Germinal center (tissue), 1 donor: ENCODE measurements around the gene SELENON.

Experiments
- DNase-seq: peaks from one replicate; pipeline ENCODE4 v3.0.0; 2012; ENCODE audit warnings: mixed read lengths, low spot score

The SELENON gene

GRCh38 chr1:25809283-25809926, 9.4 kb downstream of the SELENON start:
- DNase-seq = peak; percentile 47

GRCh38 chr1:25809929-25810328, 9.9 kb downstream of the SELENON start:
- DNase-seq = no peak

- peak; percentile 82 for DNase-seq
Measured at GRCh38 chr1:25810341-25811299, 10.6 kb downstream of the SELENON start.

DNA sequence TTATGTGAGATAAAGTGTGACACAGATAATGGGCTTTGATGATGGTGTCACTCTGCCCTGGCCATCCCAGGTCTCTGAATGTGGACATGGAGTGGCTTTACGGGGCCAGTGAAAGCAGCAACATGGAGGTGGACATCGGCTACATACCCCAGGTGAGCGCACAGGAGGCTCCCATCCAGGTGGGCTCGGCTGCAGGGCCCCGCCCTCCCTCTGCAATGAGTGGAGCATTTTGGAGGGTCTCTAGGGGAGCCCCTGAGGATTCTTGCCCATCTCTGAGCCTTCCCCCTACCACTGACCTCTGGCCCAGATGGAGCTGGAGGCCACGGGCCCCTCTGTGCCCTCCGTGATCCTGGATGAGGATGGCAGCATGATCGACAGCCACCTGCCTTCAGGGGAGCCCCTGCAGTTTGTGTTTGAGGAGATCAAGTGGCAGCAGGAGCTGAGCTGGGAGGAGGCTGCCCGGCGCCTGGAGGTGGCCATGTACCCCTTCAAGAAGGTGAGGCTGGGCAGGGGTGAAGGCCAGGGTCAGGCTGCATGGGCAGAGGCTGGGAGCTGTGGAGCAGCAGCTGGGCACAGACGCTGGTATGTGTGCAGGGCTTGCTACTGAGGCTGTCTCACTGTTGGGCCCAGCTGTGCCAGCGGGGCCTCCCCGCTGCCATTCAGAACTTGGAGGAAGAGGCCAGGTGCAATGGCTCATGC, 11.5 kb downstream of the SELENON start:
- no peak for DNase-seq

DNA sequence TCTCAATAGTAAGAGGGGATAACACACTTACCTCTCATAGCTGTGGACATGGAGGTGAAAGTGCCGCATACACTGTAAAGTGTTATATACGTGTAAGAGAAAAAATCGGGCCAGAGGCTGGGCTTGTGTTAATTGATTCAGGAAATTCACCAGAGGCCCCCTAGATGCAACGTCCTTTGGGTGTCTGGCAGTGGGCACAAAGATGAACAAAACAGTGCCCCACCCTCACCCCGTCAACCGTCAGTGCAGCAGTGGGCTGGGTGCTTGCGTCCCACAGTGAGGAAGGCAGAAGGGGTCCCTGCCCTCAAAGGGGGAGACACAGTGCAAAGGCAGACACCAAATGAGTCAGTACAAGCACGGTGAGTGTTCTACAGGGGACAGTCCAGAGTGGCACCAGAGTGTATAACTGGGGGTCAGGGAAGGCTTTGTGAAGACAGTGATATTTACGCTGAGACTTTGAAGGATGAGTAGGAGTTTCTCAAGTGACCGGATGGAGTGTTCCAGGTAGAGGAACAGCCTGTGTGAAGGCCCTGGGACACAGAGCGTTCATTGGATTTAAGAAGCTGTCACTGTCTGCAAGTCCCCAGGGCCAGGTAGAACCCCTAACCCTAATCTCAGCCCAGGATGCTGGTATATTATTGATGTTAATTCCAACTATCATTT, 13.2 kb downstream of the SELENON start:
- no peak for DNase-seq

DNA sequence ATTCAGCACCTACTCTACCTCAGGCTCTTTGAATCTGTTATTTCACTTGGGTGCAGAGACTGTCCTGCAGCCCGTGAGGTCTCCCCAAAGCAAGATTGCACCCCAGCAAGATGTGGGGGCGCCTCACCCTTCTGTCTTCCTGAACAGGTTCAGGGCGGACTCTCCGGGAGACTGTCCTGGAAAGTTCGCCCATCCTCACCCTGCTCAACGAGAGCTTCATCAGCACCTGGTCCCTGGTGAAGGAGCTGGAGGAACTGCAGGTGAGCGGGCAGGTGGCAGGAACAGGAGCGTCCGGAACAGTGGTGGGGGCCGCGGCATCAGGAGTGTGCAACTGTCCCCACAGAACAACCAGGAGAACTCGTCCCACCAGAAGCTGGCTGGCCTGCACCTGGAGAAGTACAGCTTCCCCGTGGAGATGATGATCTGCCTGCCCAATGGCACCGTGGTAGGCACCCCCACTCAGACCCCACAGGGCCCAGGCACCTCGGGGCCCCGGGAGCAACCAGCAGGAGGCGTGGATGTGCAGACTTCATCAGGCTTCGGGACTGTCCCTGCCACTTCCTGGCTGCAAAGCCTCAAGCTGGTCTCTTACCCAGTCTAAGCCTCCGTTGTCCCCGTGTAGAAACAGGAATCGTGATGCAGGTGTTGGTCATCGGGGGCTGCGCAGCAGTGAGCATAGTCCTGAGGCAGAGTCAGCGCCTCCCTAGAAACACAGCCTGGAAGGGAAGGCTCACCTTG, 13.9 kb downstream of the SELENON start:
- no peak for DNase-seq

- no peak for DNase-seq
Measured at GRCh38 chr1:25814549-25815087, 14.6 kb downstream of the SELENON start.

- no peak for DNase-seq
Measured at GRCh38 chr1:25815208-25816111, 15.5 kb downstream of the SELENON start.

- no peak for DNase-seq
Measured at GRCh38 chr1:25816112-25816718, 16.2 kb downstream of the SELENON start.

DNA sequence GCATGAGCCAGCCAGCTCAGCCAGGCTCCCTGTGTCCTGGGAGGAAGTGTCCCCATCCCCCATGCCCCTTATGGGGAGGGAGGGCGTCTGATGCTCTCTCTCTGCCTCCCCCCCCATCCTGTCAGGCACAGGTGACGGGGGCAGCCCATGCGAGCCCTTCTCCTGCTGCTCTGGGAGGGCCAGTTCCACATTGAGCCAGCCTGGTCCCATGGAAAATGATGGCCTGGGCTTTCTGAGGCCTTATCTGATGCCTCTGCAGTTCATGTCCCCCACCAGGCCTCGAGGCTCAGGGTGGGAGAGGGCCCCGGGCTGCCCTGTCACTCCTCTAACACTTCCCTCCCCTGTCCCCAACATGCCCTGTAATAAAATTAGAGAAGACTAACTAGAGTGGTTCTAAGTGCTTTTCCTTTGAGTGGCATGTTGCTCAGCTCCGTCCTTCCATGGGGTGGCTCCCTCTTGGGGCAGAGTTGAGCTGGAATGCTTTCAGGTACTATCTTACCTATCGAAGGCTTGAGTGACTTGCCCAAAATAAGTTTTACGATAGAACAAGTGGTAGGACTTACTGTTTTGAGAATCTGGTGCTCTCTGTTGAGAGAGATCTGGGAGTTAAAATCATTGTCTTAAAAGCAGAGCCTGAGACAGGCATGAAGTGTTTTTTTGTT, 18.0 kb downstream of the SELENON start:
- DNase-seq = no peak

DNA sequence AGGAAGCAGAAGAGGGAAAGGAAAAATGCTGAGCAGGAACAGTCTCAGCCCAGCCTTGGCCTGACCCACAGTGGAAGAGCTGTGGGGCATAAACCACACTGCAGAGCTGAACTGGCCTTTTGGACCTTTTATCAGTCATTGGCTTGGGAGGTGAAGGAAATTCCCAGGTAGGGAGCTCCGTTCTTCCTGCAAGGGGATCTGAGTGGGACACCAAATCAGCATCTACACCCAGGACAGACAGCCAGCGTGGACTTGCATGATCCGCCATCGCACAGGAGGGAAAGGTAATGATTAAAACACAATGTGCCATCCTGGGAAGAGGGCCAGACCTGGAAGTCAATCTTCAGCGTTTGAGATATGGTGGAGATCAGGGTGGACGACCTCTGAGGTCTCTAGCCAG, 18.6 kb downstream of the SELENON start:
- no peak for DNase-seq

- DNase-seq = peak; percentile 96
Measured at GRCh38 chr1:25819491-25820246, 19.7 kb downstream of the SELENON start, which contains the start of gene MTFR1L. Gene MTFR1L (plus strand): TSS chr1:25819954. CDS start chr1:25823105, 3,151 bp downstream.

- peak; percentile 89 for DNase-seq
Measured at GRCh38 chr1:25820247-25821111, 20.5 kb downstream of the SELENON start.

DNA sequence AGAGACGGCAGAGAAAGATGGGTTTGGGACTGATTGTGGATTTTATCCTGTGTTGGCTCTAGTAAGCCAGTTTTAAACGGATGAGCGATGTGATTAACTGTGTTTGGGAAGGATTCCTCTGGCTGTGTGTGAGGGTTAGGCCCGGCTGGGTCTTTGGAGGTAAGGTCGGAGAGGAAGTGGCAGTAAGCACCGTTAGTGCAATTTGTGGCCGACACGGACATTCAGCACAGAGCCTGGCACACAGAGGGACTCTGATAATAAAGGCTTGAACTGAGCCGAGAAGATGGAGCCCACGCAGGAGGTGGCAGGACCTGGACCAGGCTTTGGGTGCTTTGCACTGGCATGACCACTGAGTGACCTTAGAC, 21.1 kb downstream of the SELENON start:
- DNase-seq = no peak

- DNase-seq = no peak
Measured at GRCh38 chr1:25821630-25822091, 21.7 kb downstream of the SELENON start.

GRCh38 chr1:25825605-25826004, 25.6 kb downstream of the SELENON start:
- DNase-seq = no peak

GRCh38 chr1:25826571-25826970, 26.6 kb downstream of the SELENON start:
- DNase-seq = no peak
